Measurements from ENCODE around the gene PSD. TPM values are rescaled to one million over a fixed set of nuclear protein-coding genes. Genes with fewer than 3 reads are reported as not detected.

Gene PSD
- total RNA-seq, 2 experiments from 2014 or later = 2.2 to 10.2 TPM

DNA sequence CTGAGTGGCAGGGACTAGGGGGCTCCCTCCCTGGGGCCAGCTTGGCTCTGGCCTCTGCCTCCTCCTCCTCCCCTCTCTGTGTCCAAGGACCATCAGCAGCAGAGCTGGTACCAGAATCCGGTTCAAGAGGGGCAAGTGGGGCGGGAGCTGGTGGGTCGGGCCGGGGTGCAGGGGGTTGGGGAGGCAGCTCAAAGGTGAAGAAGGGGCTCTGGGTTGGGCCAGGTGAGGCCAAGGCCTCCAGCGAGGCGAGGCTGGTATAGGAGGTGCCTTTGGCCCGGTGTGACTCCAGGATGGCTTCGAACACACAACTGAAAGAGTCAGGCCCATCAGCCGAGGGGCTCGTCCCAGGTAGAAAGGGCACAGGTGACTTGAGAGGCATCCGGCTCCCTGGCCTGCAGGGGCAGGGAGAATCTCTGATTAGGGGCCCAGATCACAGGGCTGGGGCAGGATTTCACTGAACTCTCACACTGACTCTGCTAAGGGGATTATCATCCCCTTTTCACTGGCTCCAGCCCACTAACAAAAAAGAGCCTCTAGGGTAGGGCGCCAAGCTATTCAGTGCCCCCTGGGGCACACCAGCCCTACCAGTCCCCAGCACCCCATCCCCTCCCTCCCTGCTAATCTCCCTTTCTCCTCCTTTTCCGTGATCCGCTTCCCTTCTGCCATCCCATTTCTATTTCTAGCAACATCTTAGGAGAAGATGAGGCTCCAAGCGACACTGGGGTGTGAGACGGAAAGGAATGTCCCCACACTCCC lies 4.6 kb downstream of the PSD start:
- no TSS peak for BruUV-seq (replicated peaks)
- DNase-seq (ENCODE audit: low spot score) = no peak
- Histone ChIP-seq H3K4me3 (ENCODE audit: low read depth, low read length, poor library complexity, severe bottlenecking) (no peak overlapping the region), H3K36me3 (ENCODE audit: insufficient read depth, low read length) (no peaks in the 10 kb centered on the region), H3K4me1 (ENCODE audit: insufficient read depth, low read length, poor library complexity, severe bottlenecking) (peaks cover 34% of the 10 kb centered on the region), H2AFZ (ENCODE audit: low read length) (no peak overlapping the region), H3K27ac (ENCODE audit: low read depth, low read length, poor library complexity, severe bottlenecking) (no peak overlapping the region), H3K4me2 (ENCODE audit: low read length) (no peak overlapping the region), H3K9me2 (ENCODE audit: insufficient read depth, low read length) (no peaks in the 10 kb centered on the region), H3K79me2 (ENCODE audit: insufficient read depth, low read depth, low read length) (no peaks in the 10 kb centered on the region), H4K20me1 (ENCODE audit: insufficient read depth, low read length) (peaks cover 5% of the 10 kb centered on the region; the same call in 1 of the 2 replicates), H3K9me3 (ENCODE audit: low read length) (no peaks in the 10 kb centered on the region)
- ChIA-PET CTCF (ENCODE audit: unreplicated experiment) (no interaction called here), POLR2A (interaction anchor here (0.7 to 1.0 kb wide), 2 partner anchors 19 to 36 kb away, joined by 3 read pairs; no protein-coding TSS in a partner anchor)
- intact Hi-C loops (cut with micrococcal nuclease; ENCODE audit: unreplicated experiment) = no loop called here
- TF ChIP-seq CTCF (conservative IDR thresholded peaks at IDR 0.05; ENCODE audit: low read length) (no peak), EZH2phosphoT487 (IDR thresholded peaks at IDR 0.05; ENCODE audit: borderline replicate concordance, low read depth, low read length) (no peak)

GRCh38 chr10:102413053-102413705 lies 5.4 kb downstream of the PSD start:
- H3K4me3 ChIP-seq (ENCODE audit: low read depth, low read length, poor library complexity, severe bottlenecking) = no peak overlapping the region
- peak; percentile 84 for DNase-seq (ENCODE audit: low spot score)
- BruUV-seq (replicated peaks) = no TSS peak

More at GRCh38 chr10:102413053-102413705, 5.4 kb downstream of the PSD start:
- Histone ChIP-seq H3K9me3 (ENCODE audit: low read length) (no peaks in the 10 kb centered on the region), H3K79me2 (ENCODE audit: insufficient read depth, low read depth, low read length) (no peaks in the 10 kb centered on the region), H3K9me2 (ENCODE audit: insufficient read depth, low read length) (no peaks in the 10 kb centered on the region), H3K4me1 (ENCODE audit: insufficient read depth, low read length, poor library complexity, severe bottlenecking) (peaks cover 27% of the 10 kb centered on the region), H2AFZ (ENCODE audit: low read length) (no peak overlapping the region), H3K4me2 (ENCODE audit: low read length) (peak overlapping the region; percentile 53), H4K20me1 (ENCODE audit: insufficient read depth, low read length) (peaks cover 5% of the 10 kb centered on the region; the same call in 1 of the 2 replicates), H3K27ac (ENCODE audit: low read depth, low read length, poor library complexity, severe bottlenecking) (no peak overlapping the region), H3K36me3 (ENCODE audit: insufficient read depth, low read length) (no peaks in the 10 kb centered on the region)
- intact Hi-C loops (cut with micrococcal nuclease; ENCODE audit: unreplicated experiment) = no loop called here
- ChIA-PET CTCF (ENCODE audit: unreplicated experiment) (no interaction called here), POLR2A (interaction anchor here (0.7 to 1.0 kb wide), 2 partner anchors 20 to 37 kb away, joined by 3 read pairs; no protein-coding TSS in a partner anchor)
- TF ChIP-seq EZH2phosphoT487 (IDR thresholded peaks at IDR 0.05; ENCODE audit: borderline replicate concordance, low read depth, low read length) (no peak), CTCF (conservative IDR thresholded peaks at IDR 0.05; ENCODE audit: low read length) (no peak)

All from OCI-LY7 (cell line).